ENCODE data around the gene OR10G2.
"Not testable (repeated sequence)": the region's sequence is repeated elsewhere in the genome, so short reads cannot be mapped to it uniquely, and the experiment has no call there.

Gene OR10G2

GRCh38 chr14:21634840-21635239, at the start of gene OR10G2:
TSS of gene OR10G2 (minus strand) at chr14:21634940. CDS start at chr14:21634842, 98 bp downstream.
- DNase-seq (ENCODE audit: low spot score), result no peak

- no peak for DNase-seq (ENCODE audit: low spot score)
These were observed 45.3 kb upstream of the OR10G2 start for GRCh38 chr14:21680072-21680471.

- DNase-seq (ENCODE audit: low spot score), result no peak
These were observed 40.8 kb upstream of the OR10G2 start for GRCh38 chr14:21675566-21675965.

- DNase-seq (ENCODE audit: low spot score), result no peak
These were observed 39.0 kb upstream of the OR10G2 start, which contains the start of gene OR4E1 for GRCh38 chr14:21673718-21674117. TSS of gene OR4E1 (minus strand) at chr14:21673818. CDS start at chr14:21670935, 2,883 bp downstream.

GRCh38 chr14:21672116-21672515, 37.4 kb upstream of the OR10G2 start:
- DNase-seq (ENCODE audit: low spot score), result no peak

GRCh38 chr14:21671371-21671770, 36.6 kb upstream of the OR10G2 start:
- DNase-seq (ENCODE audit: low spot score), result no peak

- DNase-seq (ENCODE audit: low spot score), result no peak
These were observed 34.5 kb upstream of the OR10G2 start for GRCh38 chr14:21669284-21669683.

GRCh38 chr14:21668377-21668776, 33.6 kb upstream of the OR10G2 start:
- DNase-seq (ENCODE audit: low spot score), result no peak

GRCh38 chr14:21656980-21657379, 22.2 kb upstream of the OR10G2 start:
- no peak for DNase-seq (ENCODE audit: low spot score)

GRCh38 chr14:21654215-21654614, 19.5 kb upstream of the OR10G2 start:
- DNase-seq (ENCODE audit: low spot score), result no peak

- no peak for DNase-seq (ENCODE audit: low spot score)
These were observed 18.7 kb upstream of the OR10G2 start, which contains the start of gene OR4E2 for GRCh38 chr14:21653331-21653885. TSS of gene OR4E2 (plus strand) at chr14:21653835. CDS start at chr14:21665083, 11,248 bp downstream.

- DNase-seq (ENCODE audit: low spot score), result no peak
These were observed 17.6 kb upstream of the OR10G2 start for GRCh38 chr14:21652209-21652808.

GRCh38 chr14:21647380-21647779, 12.6 kb upstream of the OR10G2 start:
- DNase-seq (ENCODE audit: low spot score), result no peak

GRCh38 chr14:21643407-21643806, 8.7 kb upstream of the OR10G2 start:
- DNase-seq (ENCODE audit: low spot score), result no peak

GRCh38 chr14:21642683-21643082, 7.9 kb upstream of the OR10G2 start:
- no peak for DNase-seq (ENCODE audit: low spot score)

- DNase-seq (ENCODE audit: low spot score), result no peak
These were observed 3.7 kb downstream of the OR10G2 start for GRCh38 chr14:21631084-21631483.

- not testable (repeated sequence) for DNase-seq (ENCODE audit: low spot score)
These were observed 4.2 kb downstream of the OR10G2 start for GRCh38 chr14:21630503-21630902.

- DNase-seq (ENCODE audit: low spot score), result no peak
These were observed 8.1 kb downstream of the OR10G2 start for GRCh38 chr14:21626491-21627230.

- DNase-seq (ENCODE audit: low spot score), result no peak
These were observed 17.1 kb downstream of the OR10G2 start for GRCh38 chr14:21617614-21618013.

GRCh38 chr14:21614240-21614639, 20.5 kb downstream of the OR10G2 start:
- no peak for DNase-seq (ENCODE audit: low spot score)

- no peak for DNase-seq (ENCODE audit: low spot score)
These were observed 22.4 kb downstream of the OR10G2 start for GRCh38 chr14:21612324-21612723.

- DNase-seq (ENCODE audit: low spot score), result not testable (repeated sequence)
These were observed 32.6 kb downstream of the OR10G2 start for GRCh38 chr14:21602181-21602580.

GRCh38 chr14:21589317-21589716, 45.4 kb downstream of the OR10G2 start:
- no peak for DNase-seq (ENCODE audit: low spot score)
